ENCODE data around the gene MICALL1.
"Not testable (repeated sequence)": the region's sequence is repeated elsewhere in the genome, so short reads cannot be mapped to it uniquely, and the experiment has no call there.

The MICALL1 gene

DNA sequence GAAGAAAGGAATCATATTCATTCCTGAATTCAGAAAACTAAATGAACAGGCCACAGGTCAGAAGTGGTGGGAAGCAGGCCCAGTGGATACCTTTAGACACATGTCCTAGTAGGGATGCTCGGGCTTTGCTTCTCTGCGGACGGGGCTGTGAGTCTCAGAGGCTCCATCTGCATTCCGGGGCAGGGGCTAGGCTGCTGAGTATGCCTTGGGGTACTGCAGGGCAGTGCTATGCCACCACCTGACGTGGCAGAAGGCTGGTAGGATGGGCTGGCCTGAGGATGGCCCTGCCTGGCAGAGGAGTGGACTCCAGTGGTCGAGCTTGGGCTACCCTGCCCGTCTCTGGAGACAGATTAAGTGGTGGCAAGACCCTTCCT is 37.7 kb downstream of the MICALL1 start:
- H3K36me3 ChIP-seq: no peaks in the 10 kb centered on the region; the same call in 1 of the 2 replicates
- no peaks in the 10 kb centered on the region for H3K27me3 ChIP-seq
- no peak for DNase-seq
- no peaks in the 10 kb centered on the region for H3K4me1 ChIP-seq
- H3K9me3 ChIP-seq: no peaks in the 10 kb centered on the region
- TF ChIP-seq CTCF (IDR thresholded peaks at IDR 0.05; ENCODE audit: low read depth, low read length): no peak
- H3K4me3 ChIP-seq (ENCODE audit: low read depth, low read length): no peak overlapping the region

DNA sequence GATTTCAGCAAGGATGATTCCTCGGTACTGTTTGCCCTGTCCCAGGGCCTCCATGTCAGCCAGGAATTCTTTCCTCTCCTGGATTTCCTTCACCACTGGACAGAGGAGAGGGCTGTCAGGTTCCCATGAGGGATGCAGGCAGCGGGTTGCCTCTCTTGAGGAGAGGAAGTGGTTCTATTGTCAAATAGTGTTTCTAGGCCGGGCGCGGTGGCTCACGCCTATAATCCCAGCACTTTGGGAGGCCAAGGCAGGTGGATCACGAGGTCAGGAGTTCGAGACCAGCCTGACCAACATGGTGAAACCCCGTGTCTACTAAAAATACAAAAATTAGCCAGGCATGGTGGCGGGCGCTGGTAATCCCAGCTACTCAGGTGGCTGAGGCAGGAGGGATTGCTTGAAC is 38.3 kb downstream of the MICALL1 start:
- not testable (repeated sequence) for H3K4me3 ChIP-seq (ENCODE audit: low read depth, low read length); H3K36me3 ChIP-seq; H3K4me1 ChIP-seq; DNase-seq; H3K27me3 ChIP-seq; H3K9me3 ChIP-seq

DNA sequence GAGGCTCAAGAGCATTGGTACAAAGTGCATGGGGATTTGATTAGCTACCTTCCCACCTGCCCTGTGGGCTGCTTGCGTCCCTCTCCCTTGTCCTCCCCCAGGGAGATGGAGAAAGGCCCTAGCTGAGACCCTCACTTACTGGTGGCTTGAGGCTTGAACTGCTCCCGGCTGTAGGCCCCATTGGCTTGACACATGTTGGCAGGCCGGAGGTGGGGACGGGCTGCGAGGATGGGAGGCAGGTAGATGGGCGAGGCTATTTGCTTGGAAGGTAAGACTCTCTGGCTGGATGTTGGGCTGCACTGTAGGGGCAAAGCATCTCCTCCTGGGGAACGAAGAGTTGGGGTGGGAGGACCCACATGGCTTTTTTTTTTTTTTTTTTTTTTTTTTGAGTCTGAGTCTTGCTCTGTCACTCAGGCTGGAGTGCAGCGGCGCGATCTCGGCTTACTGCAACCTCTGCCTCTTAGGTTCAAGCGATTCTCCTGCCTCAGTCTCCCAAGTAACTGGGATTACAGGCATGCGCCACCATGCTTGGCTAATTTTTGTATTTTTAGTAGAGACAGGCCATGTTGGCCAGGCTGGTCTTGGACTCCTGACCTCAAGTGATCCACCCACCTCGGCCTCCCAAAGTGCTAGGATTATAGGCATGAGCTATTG is 41.2 kb downstream of the MICALL1 start:
- not testable (repeated sequence) for H3K27me3 ChIP-seq; H3K36me3 ChIP-seq; DNase-seq; H3K4me1 ChIP-seq; H3K9me3 ChIP-seq; H3K4me3 ChIP-seq (ENCODE audit: low read depth, low read length)

- Histone ChIP-seq H3K4me3 (ENCODE audit: low read depth, low read length) (no peak overlapping the region), H3K36me3 (no peaks in the 10 kb centered on the region), H3K4me1 (no peaks in the 10 kb centered on the region), H3K27me3 (no peaks in the 10 kb centered on the region), H3K9me3 (no peaks in the 10 kb centered on the region)
- no peak for DNase-seq
- 0 out of 2 replicates have a peak, but pooled peaks have one; percentile 2 for TF ChIP-seq CTCF (IDR thresholded peaks at IDR 0.05; ENCODE audit: low read depth, low read length)
Measured at GRCh38 chr22:37951305-37951704, 45.2 kb downstream of the MICALL1 start.

- not testable (repeated sequence) for H3K9me3 ChIP-seq, DNase-seq, H3K27me3 ChIP-seq, H3K4me1 ChIP-seq
- peak overlapping the region; percentile 97 for H3K4me3 ChIP-seq (ENCODE audit: low read depth, low read length)
- peaks cover 12% of the 10 kb centered on the region for H3K36me3 ChIP-seq
Measured at GRCh38 chr22:37952629-37953028, 46.5 kb downstream of the MICALL1 start.

- no peak for DNase-seq
Measured at GRCh38 chr22:37953062-37953436, 47.0 kb downstream of the MICALL1 start.

GRCh38 chr22:37953437-37954179 is 47.5 kb downstream of the MICALL1 start, which contains the start of the genes C22orf23 and POLR2F:
Gene C22orf23, minus strand, starts transcription at chr22:37953601. Its CDS starts 452 bp downstream, at chr22:37953149.
Gene POLR2F, plus strand, starts transcription at chr22:37953699. Its CDS starts 89 bp downstream, at chr22:37953788.
- peaks cover 18% of the 10 kb centered on the region for H3K36me3 ChIP-seq
- DNase-seq: peak; percentile 97
- TF ChIP-seq CTCF (IDR thresholded peaks at IDR 0.05; ENCODE audit: low read depth, low read length): no peak
- no peaks in the 10 kb centered on the region for H3K4me1 ChIP-seq
- H3K4me3 ChIP-seq (ENCODE audit: low read depth, low read length): peak within 1 kb of the TSS; percentile 97
- H3K27me3 ChIP-seq: no peaks in the 10 kb centered on the region
- H3K9me3 ChIP-seq: no peaks in the 10 kb centered on the region

More at GRCh38 chr22:37953062-37953436, 47.0 kb downstream of the MICALL1 start:
- Histone ChIP-seq H3K9me3 (no peaks in the 10 kb centered on the region), H3K4me3 (ENCODE audit: low read depth, low read length) (peak overlapping the region; percentile 97), H3K36me3 (peaks cover 14% of the 10 kb centered on the region), H3K4me1 (no peaks in the 10 kb centered on the region), H3K27me3 (no peaks in the 10 kb centered on the region)
- TF ChIP-seq CTCF (IDR thresholded peaks at IDR 0.05; ENCODE audit: low read depth, low read length): no peak
